Loucy (cell line): ENCODE data around the gene AQP5.

ENCODE experiments used
- H2AFZ ChIP-seq: fragments of 200-600 bp; sonication (generic); 2 replicates; pipeline ENCODE4 v1.6.0; 2016; ENCODE audit warnings: antibody characterized with exemption, mild to moderate bottlenecking, low read length, moderate library complexity
- H3F3A ChIP-seq: fragments of 200-600 bp; 2 replicates; pipeline ENCODE4 v1.6.0; 2016; ENCODE audit warnings: antibody characterized with exemption, low read depth, mild to moderate bottlenecking
- H3K27me3 ChIP-seq: fragments of 200-600 bp; sonication (generic); 2 replicates; pipeline ENCODE4 v1.6.1; 2014; ENCODE audit warnings: low read length, mild to moderate bottlenecking; ENCODE audit not compliant: insufficient read depth, poor library complexity, severe bottlenecking
- H3K36me3 ChIP-seq: fragments of 200-600 bp; sonication (generic); 2 replicates; pipeline ENCODE4 v1.6.1; 2016; ENCODE audit warnings: low read length; ENCODE audit not compliant: insufficient read depth
- H3K4me1 ChIP-seq: fragments of 200-600 bp; sonication (generic); 2 replicates; pipeline ENCODE4 v1.5.1; 2014; ENCODE audit warnings: low read length, mild to moderate bottlenecking; ENCODE audit not compliant: insufficient read depth, poor library complexity, severe bottlenecking
- H3K4me2 ChIP-seq: fragments of 200-600 bp; sonication (generic); 2 replicates; pipeline ENCODE4 v1.6.0; 2014; ENCODE audit warnings: antibody characterized with exemption, low read length, low read depth, mild to moderate bottlenecking; ENCODE audit not compliant: poor library complexity, severe bottlenecking
- H3K4me3 ChIP-seq: fragments of 200-600 bp; sonication (generic); 2 replicates; pipeline ENCODE4 v1.5.1; 2014; ENCODE audit warnings: low read length, mild to moderate bottlenecking, mixed read lengths; ENCODE audit not compliant: poor library complexity, severe bottlenecking
- H3K79me2 ChIP-seq: fragments of 200-600 bp; sonication (generic); 2 replicates; pipeline ENCODE4 v1.6.1; 2014; ENCODE audit warnings: low read length; ENCODE audit not compliant: insufficient read depth
- H3K9ac ChIP-seq: fragments of 200-600 bp; sonication (generic); 2 replicates; pipeline ENCODE4 v1.6.0; 2014; ENCODE audit warnings: mild to moderate bottlenecking, low read depth, low read length, moderate library complexity; ENCODE audit not compliant: poor library complexity, severe bottlenecking
- H3K9me2 ChIP-seq: fragments of 200-600 bp; sonication (generic); replicated peaks from 2 replicates; pipeline ENCODE4 v1.6.1; 2016; ENCODE audit warnings: low read depth, low read length, mixed read lengths
- H3K9me3 ChIP-seq: fragments of 200-600 bp; sonication (generic); 2 replicates; pipeline ENCODE4 v1.6.1; 2014; ENCODE audit warnings: mild to moderate bottlenecking, antibody characterized with exemption, low read length, low read depth; ENCODE audit not compliant: insufficient read depth
- H4K20me1 ChIP-seq: fragments of 200-600 bp; sonication (generic); 2 replicates; pipeline ENCODE4 v1.6.0; 2014; ENCODE audit warnings: antibody characterized with exemption, low read length, mild to moderate bottlenecking; ENCODE audit not compliant: insufficient read depth, poor library complexity, severe bottlenecking
- EZH2phosphoT487 ChIP-seq: fragments of 200-600 bp; IDR thresholded peaks from 2 replicates; pipeline ENCODE4 v1.6.1; 2018; ENCODE audit warnings: antibody characterized with exemption, mild to moderate bottlenecking, moderate library complexity, borderline replicate concordance
- TF ChIP-seq, protein P1 (sequence below): fragments of 200-600 bp; sonication (generic); conservative IDR thresholded peaks from 2 replicates; pipeline ENCODE4 v1.5.1; 2014; ENCODE audit warnings: mild to moderate bottlenecking, antibody characterized with exemption, low read length

The AQP5 gene

DNA sequence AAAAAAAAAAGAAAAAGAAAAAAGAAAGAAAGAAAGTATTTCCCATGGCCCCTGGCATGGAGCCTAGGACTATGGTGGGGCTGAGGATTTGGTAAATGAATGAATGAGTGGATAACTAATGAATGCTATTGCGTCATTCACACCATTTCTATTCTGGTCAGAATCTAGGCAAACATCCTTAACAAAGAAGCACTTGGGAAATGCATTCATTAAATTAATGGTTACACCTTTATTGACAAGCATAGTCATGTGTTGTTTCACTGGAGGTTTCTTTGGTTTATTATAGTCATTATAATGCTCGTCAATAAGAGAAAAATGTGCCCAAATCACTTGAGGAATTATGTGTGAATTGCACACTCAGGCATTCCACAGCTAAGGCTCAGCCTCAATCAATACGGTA lies 24.7 kb upstream of the AQP5 start:
- no peaks in the 10 kb centered on the region for H3K9me2 ChIP-seq
- H3K4me3 ChIP-seq = no peak overlapping the region
- no peak overlapping the region for H3K4me2 ChIP-seq
- no peaks in the 10 kb centered on the region for H3F3A ChIP-seq
- no peaks in the 10 kb centered on the region for H3K36me3 ChIP-seq
- H3K79me2 ChIP-seq = no peaks in the 10 kb centered on the region
- H2AFZ ChIP-seq = no peak overlapping the region
- H4K20me1 ChIP-seq = no peaks in the 10 kb centered on the region
- no peaks in the 10 kb centered on the region for H3K4me1 ChIP-seq
- no peak overlapping the region for H3K9ac ChIP-seq
- H3K27me3 ChIP-seq = no peaks in the 10 kb centered on the region
- TF ChIP-seq, protein P1, sequence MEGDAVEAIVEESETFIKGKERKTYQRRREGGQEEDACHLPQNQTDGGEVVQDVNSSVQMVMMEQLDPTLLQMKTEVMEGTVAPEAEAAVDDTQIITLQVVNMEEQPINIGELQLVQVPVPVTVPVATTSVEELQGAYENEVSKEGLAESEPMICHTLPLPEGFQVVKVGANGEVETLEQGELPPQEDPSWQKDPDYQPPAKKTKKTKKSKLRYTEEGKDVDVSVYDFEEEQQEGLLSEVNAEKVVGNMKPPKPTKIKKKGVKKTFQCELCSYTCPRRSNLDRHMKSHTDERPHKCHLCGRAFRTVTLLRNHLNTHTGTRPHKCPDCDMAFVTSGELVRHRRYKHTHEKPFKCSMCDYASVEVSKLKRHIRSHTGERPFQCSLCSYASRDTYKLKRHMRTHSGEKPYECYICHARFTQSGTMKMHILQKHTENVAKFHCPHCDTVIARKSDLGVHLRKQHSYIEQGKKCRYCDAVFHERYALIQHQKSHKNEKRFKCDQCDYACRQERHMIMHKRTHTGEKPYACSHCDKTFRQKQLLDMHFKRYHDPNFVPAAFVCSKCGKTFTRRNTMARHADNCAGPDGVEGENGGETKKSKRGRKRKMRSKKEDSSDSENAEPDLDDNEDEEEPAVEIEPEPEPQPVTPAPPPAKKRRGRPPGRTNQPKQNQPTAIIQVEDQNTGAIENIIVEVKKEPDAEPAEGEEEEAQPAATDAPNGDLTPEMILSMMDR = no peak
- TF ChIP-seq EZH2phosphoT487 = no peak
- no peaks in the 10 kb centered on the region for H3K9me3 ChIP-seq

DNA sequence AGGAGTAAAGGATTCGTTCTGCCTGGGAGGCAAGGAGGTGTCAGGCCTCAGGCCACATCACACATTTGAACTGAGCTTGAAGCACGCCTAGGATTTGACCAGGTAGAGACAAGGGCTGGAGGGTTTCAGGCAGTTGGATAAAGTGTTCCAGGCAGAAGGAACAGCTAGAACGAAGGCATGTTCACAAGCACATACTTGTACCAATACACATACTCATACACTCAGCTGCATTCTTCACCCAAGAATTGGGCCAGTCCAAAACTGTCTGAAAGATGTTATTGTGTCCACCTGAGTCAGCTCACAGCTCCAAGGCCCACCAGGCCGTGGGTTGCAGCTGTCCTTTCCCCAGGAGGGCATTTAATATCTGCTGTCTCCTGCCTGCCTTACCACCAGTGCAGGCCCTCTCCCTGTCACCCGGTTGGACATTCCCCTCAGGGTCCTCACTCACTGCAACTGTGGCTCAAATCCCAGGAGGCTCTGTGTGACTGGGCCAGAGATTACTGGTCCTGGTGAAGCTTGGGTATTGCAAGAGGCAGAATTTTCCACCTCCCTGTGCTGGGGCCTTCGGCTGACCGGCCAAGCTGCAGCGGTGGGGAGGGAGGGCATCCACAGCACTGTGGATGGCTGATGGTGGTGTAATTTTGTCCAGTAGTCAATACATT lies 23.9 kb upstream of the AQP5 start:
- H3K4me2 ChIP-seq = no peak overlapping the region
- H3K27me3 ChIP-seq = no peaks in the 10 kb centered on the region
- H4K20me1 ChIP-seq = no peaks in the 10 kb centered on the region
- no peaks in the 10 kb centered on the region for H3F3A ChIP-seq
- TF ChIP-seq, protein P1 = no peak
- H3K9me2 ChIP-seq = no peaks in the 10 kb centered on the region
- H2AFZ ChIP-seq = no peak overlapping the region
- H3K79me2 ChIP-seq = no peaks in the 10 kb centered on the region
- no peak overlapping the region for H3K4me3 ChIP-seq
- no peak overlapping the region for H3K9ac ChIP-seq
- peaks cover 6% of the 10 kb centered on the region for H3K4me1 ChIP-seq
- H3K9me3 ChIP-seq = no peaks in the 10 kb centered on the region
- no peaks in the 10 kb centered on the region for H3K36me3 ChIP-seq

DNA sequence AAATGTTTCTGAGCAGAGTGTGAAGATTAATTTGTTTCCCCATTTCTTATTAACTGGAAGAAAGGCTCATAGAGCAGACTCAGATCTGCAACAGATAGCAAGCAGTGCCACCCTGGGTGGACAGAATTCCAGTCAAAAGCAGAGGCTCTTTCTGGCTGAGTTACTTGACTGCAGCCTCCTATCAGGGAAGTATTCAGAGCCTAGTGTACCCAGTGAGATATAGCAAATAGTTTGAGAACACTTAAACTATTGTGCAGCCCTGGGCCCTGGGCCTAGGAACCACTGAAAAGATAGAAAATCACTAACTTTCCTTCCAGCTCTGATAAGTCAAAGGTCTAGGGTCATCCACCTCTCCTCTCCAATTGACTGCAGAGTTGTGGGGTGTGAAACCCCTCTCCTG lies 22.4 kb upstream of the AQP5 start:
- no peaks in the 10 kb centered on the region for H3F3A ChIP-seq
- no peaks in the 10 kb centered on the region for H3K9me3 ChIP-seq
- no peaks in the 10 kb centered on the region for H3K9me2 ChIP-seq
- H2AFZ ChIP-seq = no peak overlapping the region
- peaks cover 21% of the 10 kb centered on the region for H3K4me1 ChIP-seq
- TF ChIP-seq, protein P1 = no peak
- TF ChIP-seq EZH2phosphoT487 = no peak
- no peaks in the 10 kb centered on the region for H3K27me3 ChIP-seq
- H3K4me2 ChIP-seq = no peak overlapping the region
- no peak overlapping the region for H3K4me3 ChIP-seq
- no peaks in the 10 kb centered on the region for H3K79me2 ChIP-seq
- no peaks in the 10 kb centered on the region for H4K20me1 ChIP-seq
- no peaks in the 10 kb centered on the region for H3K36me3 ChIP-seq
- no peak overlapping the region for H3K9ac ChIP-seq
